ENCODE measurements around the gene ERCC6L. TPM values are rescaled to one million over a fixed set of nuclear protein-coding genes. Genes with fewer than 3 reads are reported as not detected.

Gene ERCC6L
- 0.94 and 2.4 TPM in 2 replicates for polyA plus RNA-seq (2011; rRNA removed)
- polyA minus RNA-seq (2011; rRNA and poly(A)+ RNA removed), result 1.4 and 1.5 TPM in 2 replicates

DNA sequence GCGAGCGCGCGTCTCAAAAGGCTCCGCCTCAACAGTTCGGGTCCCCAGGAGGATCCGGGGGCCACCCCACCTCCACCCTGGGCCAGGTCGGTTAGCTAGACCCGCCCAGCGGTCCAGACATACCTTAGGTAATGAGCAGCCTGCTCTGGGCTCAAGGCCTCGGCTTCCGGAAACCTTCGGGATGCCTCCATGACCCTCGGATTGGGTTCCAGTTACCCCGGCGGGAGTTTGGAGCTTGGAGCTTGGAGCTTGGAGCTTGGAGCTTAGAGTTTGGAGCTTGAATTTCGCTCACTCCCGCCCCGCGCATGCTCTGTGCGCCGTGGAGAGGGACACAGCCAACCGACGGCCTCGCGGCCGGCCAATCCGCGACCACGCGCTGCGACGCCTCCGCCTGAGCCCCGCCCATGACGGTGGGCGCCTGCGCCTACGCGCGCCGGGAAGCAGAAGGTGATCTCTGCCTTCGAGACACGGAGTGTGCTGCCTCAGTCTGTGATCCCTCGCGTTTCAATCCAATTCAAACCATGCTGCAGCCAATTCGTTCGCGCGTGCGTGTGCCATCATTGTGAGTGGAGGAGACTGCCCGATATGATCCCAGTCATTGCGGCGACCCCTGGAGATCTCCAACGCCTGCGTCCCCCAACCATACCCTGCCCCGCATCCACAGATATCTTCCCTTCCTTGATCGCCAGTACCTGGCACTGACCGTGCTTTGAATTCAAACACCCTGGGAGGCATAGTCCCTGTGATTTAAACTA, at the start of gene ERCC6L:
Gene ERCC6L (minus strand): TSS at position 307 of the 755 bp plus-strand sequence. CDS start 116 bp downstream, at position 191.
- Histone ChIP-seq H3K36me3 (ENCODE audit: control insufficient read depth, insufficient read depth, low read length) (no peaks in the 10 kb centered on the region), H3K27me3 (ENCODE audit: control insufficient read depth, insufficient read depth, low read length) (no peaks in the 10 kb centered on the region), H3K4me3 (ENCODE audit: low read depth, low read length) (peak within 1 kb of the TSS; percentile 40)
- TF ChIP-seq, protein P1, sequence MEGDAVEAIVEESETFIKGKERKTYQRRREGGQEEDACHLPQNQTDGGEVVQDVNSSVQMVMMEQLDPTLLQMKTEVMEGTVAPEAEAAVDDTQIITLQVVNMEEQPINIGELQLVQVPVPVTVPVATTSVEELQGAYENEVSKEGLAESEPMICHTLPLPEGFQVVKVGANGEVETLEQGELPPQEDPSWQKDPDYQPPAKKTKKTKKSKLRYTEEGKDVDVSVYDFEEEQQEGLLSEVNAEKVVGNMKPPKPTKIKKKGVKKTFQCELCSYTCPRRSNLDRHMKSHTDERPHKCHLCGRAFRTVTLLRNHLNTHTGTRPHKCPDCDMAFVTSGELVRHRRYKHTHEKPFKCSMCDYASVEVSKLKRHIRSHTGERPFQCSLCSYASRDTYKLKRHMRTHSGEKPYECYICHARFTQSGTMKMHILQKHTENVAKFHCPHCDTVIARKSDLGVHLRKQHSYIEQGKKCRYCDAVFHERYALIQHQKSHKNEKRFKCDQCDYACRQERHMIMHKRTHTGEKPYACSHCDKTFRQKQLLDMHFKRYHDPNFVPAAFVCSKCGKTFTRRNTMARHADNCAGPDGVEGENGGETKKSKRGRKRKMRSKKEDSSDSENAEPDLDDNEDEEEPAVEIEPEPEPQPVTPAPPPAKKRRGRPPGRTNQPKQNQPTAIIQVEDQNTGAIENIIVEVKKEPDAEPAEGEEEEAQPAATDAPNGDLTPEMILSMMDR (IDR thresholded peaks at IDR 0.05; ENCODE audit: insufficient read depth, low read depth, low read length), result no peak
- DNase-seq (ENCODE audit: low read depth), result peak; percentile 52
- ChIA-PET CTCF (interaction anchor here (0.8 kb wide), 1 partner anchor 967 kb away, joined by 3 read pairs; no protein-coding TSS in a partner anchor), POLR2A (no interaction called here)

DNA sequence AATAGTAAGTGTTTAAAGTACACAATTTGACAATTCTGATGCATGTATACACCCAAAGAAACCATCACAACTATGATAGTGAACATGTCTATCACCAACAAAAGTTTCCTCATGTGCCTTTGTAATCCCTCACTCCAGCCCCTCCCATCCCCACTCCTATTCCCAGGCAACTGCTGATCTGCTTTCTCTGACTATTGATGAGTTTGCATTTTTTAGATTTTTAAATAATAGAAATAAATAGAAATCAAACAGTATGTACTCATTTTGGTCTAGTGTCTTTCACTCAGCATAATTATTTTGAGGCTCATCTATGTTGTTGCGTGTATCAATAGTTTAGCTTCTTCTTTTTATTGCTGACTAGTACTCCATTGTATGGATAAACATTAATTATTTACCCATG, 43.5 kb upstream of the ERCC6L start:
- Histone ChIP-seq H3K27me3 (ENCODE audit: control insufficient read depth, insufficient read depth, low read length) (no peaks in the 10 kb centered on the region), H3K4me3 (ENCODE audit: low read depth, low read length) (no peak overlapping the region), H3K36me3 (ENCODE audit: control insufficient read depth, insufficient read depth, low read length) (no peaks in the 10 kb centered on the region)
- DNase-seq (ENCODE audit: low read depth), result no peak
- ChIA-PET CTCF (no interaction called here), POLR2A (no interaction called here)
- TF ChIP-seq, protein P1 (IDR thresholded peaks at IDR 0.05; ENCODE audit: insufficient read depth, low read depth, low read length), result no peak

DNA sequence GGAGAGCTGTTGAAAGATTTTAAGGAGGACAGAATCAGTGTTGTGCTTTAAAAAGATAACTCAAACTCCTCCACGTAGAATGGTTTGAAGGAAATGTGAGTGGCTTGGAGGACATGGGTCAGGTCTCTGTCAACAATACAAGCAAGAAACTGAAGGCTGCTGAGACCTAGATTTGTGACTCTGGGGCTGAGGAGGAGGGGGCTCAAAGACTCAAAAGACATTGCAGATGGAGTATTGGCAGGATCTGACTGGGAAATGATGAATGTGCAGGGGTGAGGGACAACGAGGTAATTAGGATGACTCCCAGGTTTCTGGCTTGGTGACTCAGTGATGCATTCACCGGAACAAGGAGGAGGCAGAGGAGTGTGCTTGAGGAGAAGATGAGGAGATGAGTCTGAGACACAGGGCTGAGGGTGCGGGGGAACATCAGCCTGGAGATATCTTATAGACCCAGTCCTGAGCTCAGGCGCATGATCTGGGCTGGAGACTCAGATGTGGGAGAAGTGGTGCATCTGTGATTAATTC, 41.6 kb upstream of the ERCC6L start:
- POLR2A ChIA-PET, result no interaction called here
- H3K36me3 ChIP-seq (ENCODE audit: control insufficient read depth, insufficient read depth, low read length), result no peaks in the 10 kb centered on the region; the same call in 1 of the 2 replicates
- TF ChIP-seq, protein P1 (IDR thresholded peaks at IDR 0.05; ENCODE audit: insufficient read depth, low read depth, low read length), result no peak
- CTCF ChIA-PET, result no interaction called here
- no peaks in the 10 kb centered on the region for H3K27me3 ChIP-seq (ENCODE audit: control insufficient read depth, insufficient read depth, low read length)
- DNase-seq (ENCODE audit: low read depth), result no peak
- H3K4me3 ChIP-seq (ENCODE audit: low read depth, low read length), result no peak overlapping the region

GRCh38 chrX:72276478-72276953, 37.7 kb upstream of the ERCC6L start:
- TF ChIP-seq, protein P1 (IDR thresholded peaks at IDR 0.05; ENCODE audit: insufficient read depth, low read depth, low read length), result no peak
- Histone ChIP-seq H3K27me3 (ENCODE audit: control insufficient read depth, insufficient read depth, low read length) (no peaks in the 10 kb centered on the region), H3K4me3 (ENCODE audit: low read depth, low read length) (peak overlapping the region; percentile 61), H3K36me3 (ENCODE audit: control insufficient read depth, insufficient read depth, low read length) (peaks cover 9% of the 10 kb centered on the region)
- ChIA-PET CTCF (interaction anchor here (0.7 to 1.5 kb wide), 7 partner anchors 9 to 246 kb away, joined by 3 to 6 read pairs (median 5); no protein-coding TSS in a partner anchor), POLR2A (interaction anchor here (1.0 to 1.3 kb wide), 2 partner anchors 8 to 11 kb away, joined by 6 to 8 read pairs; no protein-coding TSS in a partner anchor)
- DNase-seq (ENCODE audit: low read depth), result no peak

DNA sequence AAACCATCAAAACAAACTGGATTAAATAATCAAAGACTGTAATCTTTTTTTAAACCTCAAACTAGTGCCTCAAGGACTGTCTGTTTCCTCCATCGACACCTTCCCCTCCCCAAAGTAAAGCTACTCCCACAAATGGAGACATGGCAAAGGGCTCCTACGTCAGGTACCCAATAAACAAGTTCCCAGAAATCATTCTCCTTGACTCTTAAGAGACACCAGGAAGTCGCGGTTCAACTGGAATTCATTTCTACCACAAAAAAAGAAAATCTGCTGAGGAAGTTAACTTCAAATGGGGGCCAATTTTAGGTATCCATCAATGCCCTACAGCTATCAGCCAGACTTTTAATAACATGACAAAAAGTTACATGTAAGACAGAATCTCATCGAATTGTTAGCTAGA, 35.7 kb upstream of the ERCC6L start:
- H3K36me3 ChIP-seq (ENCODE audit: control insufficient read depth, insufficient read depth, low read length), result peaks cover 9% of the 10 kb centered on the region
- ChIA-PET CTCF (interaction anchor here (0.7 kb wide), 1 partner anchor 67 kb away, joined by 3 read pairs; no protein-coding TSS in a partner anchor), POLR2A (no interaction called here)

More for the DNA sequence above, 35.7 kb upstream of the ERCC6L start:
- H3K27me3 ChIP-seq (ENCODE audit: control insufficient read depth, insufficient read depth, low read length), result no peaks in the 10 kb centered on the region
- no peak overlapping the region for H3K4me3 ChIP-seq (ENCODE audit: low read depth, low read length)
- TF ChIP-seq, protein P1 (IDR thresholded peaks at IDR 0.05; ENCODE audit: insufficient read depth, low read depth, low read length), result no peak
- DNase-seq (ENCODE audit: low read depth), result no peak
